ENCODE results near the gene TOMM20L.
"Not testable (repeated sequence)": the region's sequence is repeated elsewhere in the genome, so short reads cannot be mapped to it uniquely, and the experiment has no call there.

The TOMM20L gene

GRCh38 chr14:58395812-58396788 is at the start of gene TOMM20L:
Gene TOMM20L (plus strand): TSS chr14:58395930. CDS start chr14:58395958, 28 bp downstream.
- in situ Hi-C loops (cut with HindIII; ENCODE audit: low sequenced_read_pairs), result no loop called here

GRCh38 chr14:58353516-58354299 is 42.0 kb upstream of the TOMM20L start:
- in situ Hi-C loops (cut with HindIII; ENCODE audit: low sequenced_read_pairs), result no loop called here

GRCh38 chr14:58354808-58355207 is 40.9 kb upstream of the TOMM20L start:
- in situ Hi-C loops (cut with HindIII; ENCODE audit: low sequenced_read_pairs), result no loop called here

- in situ Hi-C loops (cut with HindIII; ENCODE audit: low sequenced_read_pairs), result no loop called here
Measured at GRCh38 chr14:58356268-58356667, 39.5 kb upstream of the TOMM20L start.

GRCh38 chr14:58362272-58362671 is 33.5 kb upstream of the TOMM20L start:
- in situ Hi-C loops (cut with HindIII; ENCODE audit: low sequenced_read_pairs), result not testable (repeated sequence)

- in situ Hi-C loops (cut with HindIII; ENCODE audit: low sequenced_read_pairs), result no loop called here
Measured at GRCh38 chr14:58362798-58363412, 32.8 kb upstream of the TOMM20L start.

- in situ Hi-C loops (cut with HindIII; ENCODE audit: low sequenced_read_pairs), result no loop called here
Measured at GRCh38 chr14:58364316-58364715, 31.4 kb upstream of the TOMM20L start.

- in situ Hi-C loops (cut with HindIII; ENCODE audit: low sequenced_read_pairs), result no loop called here
Measured at GRCh38 chr14:58367296-58367695, 28.4 kb upstream of the TOMM20L start.

GRCh38 chr14:58368956-58369355 is 26.8 kb upstream of the TOMM20L start:
- in situ Hi-C loops (cut with HindIII; ENCODE audit: low sequenced_read_pairs), result no loop called here

- in situ Hi-C loops (cut with HindIII; ENCODE audit: low sequenced_read_pairs), result no loop called here
Measured at GRCh38 chr14:58376791-58377190, 18.9 kb upstream of the TOMM20L start.

GRCh38 chr14:58390830-58391229 is 4.9 kb upstream of the TOMM20L start:
- in situ Hi-C loops (cut with HindIII; ENCODE audit: low sequenced_read_pairs), result no loop called here

GRCh38 chr14:58395562-58395811 is 243 bp upstream of the TOMM20L start:
- in situ Hi-C loops (cut with HindIII; ENCODE audit: low sequenced_read_pairs), result no loop called here

GRCh38 chr14:58397156-58397555 is 1.4 kb downstream of the TOMM20L start:
- in situ Hi-C loops (cut with HindIII; ENCODE audit: low sequenced_read_pairs), result no loop called here

- in situ Hi-C loops (cut with HindIII; ENCODE audit: low sequenced_read_pairs), result no loop called here
Measured at GRCh38 chr14:58398495-58398894, 2.8 kb downstream of the TOMM20L start.

GRCh38 chr14:58398895-58399294 is 3.2 kb downstream of the TOMM20L start:
- in situ Hi-C loops (cut with HindIII; ENCODE audit: low sequenced_read_pairs), result no loop called here

GRCh38 chr14:58401587-58401986 is 5.9 kb downstream of the TOMM20L start:
- in situ Hi-C loops (cut with HindIII; ENCODE audit: low sequenced_read_pairs), result no loop called here

GRCh38 chr14:58408681-58409215 is 13.0 kb downstream of the TOMM20L start:
- in situ Hi-C loops (cut with HindIII; ENCODE audit: low sequenced_read_pairs), result no loop called here

GRCh38 chr14:58414845-58415244 is 19.1 kb downstream of the TOMM20L start:
- in situ Hi-C loops (cut with HindIII; ENCODE audit: low sequenced_read_pairs), result no loop called here

- in situ Hi-C loops (cut with HindIII; ENCODE audit: low sequenced_read_pairs), result no loop called here
Measured at GRCh38 chr14:58415636-58416547, 20.2 kb downstream of the TOMM20L start.

GRCh38 chr14:58416934-58417333 is 21.2 kb downstream of the TOMM20L start:
- in situ Hi-C loops (cut with HindIII; ENCODE audit: low sequenced_read_pairs), result not testable (repeated sequence)

Measured in endothelial cell of hepatic sinusoid (primary cell).